ENCODE data around the gene YBX1.

DNA sequence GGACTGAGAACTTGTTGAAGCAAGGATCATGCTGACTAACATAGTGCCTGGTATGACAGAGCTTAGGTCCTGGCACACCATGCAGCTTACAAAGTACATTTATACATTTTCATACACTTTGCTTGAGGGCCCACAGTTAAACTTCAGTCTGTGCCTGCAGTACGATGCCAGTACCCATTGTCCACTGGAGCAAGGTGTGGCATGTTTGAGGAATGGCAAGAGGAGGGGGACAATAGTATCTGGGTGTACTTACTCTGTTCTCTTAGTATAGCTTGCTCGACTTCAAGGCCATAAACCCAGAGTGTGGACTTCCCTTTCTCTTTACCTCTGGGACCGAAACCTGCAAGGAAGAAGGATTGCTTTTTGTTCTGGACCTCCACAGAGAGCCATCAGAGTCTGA, 6.8 kb upstream of the YBX1 start:
- TF ChIP-seq, protein P1, sequence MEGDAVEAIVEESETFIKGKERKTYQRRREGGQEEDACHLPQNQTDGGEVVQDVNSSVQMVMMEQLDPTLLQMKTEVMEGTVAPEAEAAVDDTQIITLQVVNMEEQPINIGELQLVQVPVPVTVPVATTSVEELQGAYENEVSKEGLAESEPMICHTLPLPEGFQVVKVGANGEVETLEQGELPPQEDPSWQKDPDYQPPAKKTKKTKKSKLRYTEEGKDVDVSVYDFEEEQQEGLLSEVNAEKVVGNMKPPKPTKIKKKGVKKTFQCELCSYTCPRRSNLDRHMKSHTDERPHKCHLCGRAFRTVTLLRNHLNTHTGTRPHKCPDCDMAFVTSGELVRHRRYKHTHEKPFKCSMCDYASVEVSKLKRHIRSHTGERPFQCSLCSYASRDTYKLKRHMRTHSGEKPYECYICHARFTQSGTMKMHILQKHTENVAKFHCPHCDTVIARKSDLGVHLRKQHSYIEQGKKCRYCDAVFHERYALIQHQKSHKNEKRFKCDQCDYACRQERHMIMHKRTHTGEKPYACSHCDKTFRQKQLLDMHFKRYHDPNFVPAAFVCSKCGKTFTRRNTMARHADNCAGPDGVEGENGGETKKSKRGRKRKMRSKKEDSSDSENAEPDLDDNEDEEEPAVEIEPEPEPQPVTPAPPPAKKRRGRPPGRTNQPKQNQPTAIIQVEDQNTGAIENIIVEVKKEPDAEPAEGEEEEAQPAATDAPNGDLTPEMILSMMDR (IDR thresholded peaks at IDR 0.05), result no peak
- TF ChIP-seq POLR2A (IDR thresholded peaks at IDR 0.05), result no peak

Data from right lobe of liver (tissue), 4 donors.